ENCODE results near the gene UBE2L6.

UBE2L6 gene

GRCh38 chr11:57566905-57567514 is 462 bp downstream of the UBE2L6 start:
- no peak for TF ChIP-seq CTCF (IDR thresholded peaks at IDR 0.05; ENCODE audit: low read depth, low read length)
- H3K4me3 ChIP-seq (ENCODE audit: low read depth, low read length), result peak overlapping the region; percentile 80

- no peak for TF ChIP-seq CTCF (IDR thresholded peaks at IDR 0.05; ENCODE audit: low read depth, low read length)
- peak overlapping the region; percentile 80 for H3K4me3 ChIP-seq (ENCODE audit: low read depth, low read length)
Observed at GRCh38 chr11:57566005-57566904, 1.2 kb downstream of the UBE2L6 start.

- H3K4me3 ChIP-seq (ENCODE audit: low read depth, low read length), result no peak overlapping the region
- TF ChIP-seq CTCF (IDR thresholded peaks at IDR 0.05; ENCODE audit: low read depth, low read length), result no peak
Observed at GRCh38 chr11:57562596-57562995, 4.9 kb downstream of the UBE2L6 start.

GRCh38 chr11:57560146-57560545 is 7.3 kb downstream of the UBE2L6 start:
- no peak for TF ChIP-seq CTCF (IDR thresholded peaks at IDR 0.05; ENCODE audit: low read depth, low read length)
- no peak overlapping the region for H3K4me3 ChIP-seq (ENCODE audit: low read depth, low read length)

- H3K4me3 ChIP-seq (ENCODE audit: low read depth, low read length), result no peak overlapping the region
- no peak for TF ChIP-seq CTCF (IDR thresholded peaks at IDR 0.05; ENCODE audit: low read depth, low read length)
Observed at GRCh38 chr11:57556041-57556440, 11.4 kb downstream of the UBE2L6 start.

- H3K4me3 ChIP-seq (ENCODE audit: low read depth, low read length), result no peak overlapping the region
- no peak for TF ChIP-seq CTCF (IDR thresholded peaks at IDR 0.05; ENCODE audit: low read depth, low read length)
Observed at GRCh38 chr11:57555393-57555792, 12.1 kb downstream of the UBE2L6 start.

GRCh38 chr11:57552479-57552878 is 15.0 kb downstream of the UBE2L6 start:
- H3K4me3 ChIP-seq (ENCODE audit: low read depth, low read length), result no peak overlapping the region
- TF ChIP-seq CTCF (IDR thresholded peaks at IDR 0.05; ENCODE audit: low read depth, low read length), result no peak

Data from WI38 (cell line).